HG02610 (cell line): ENCODE measurements around the gene CIAPIN1.
A peak's percentile ranks its signal among the peaks of the same experiment; 100 is the strongest.
"Not testable (repeated sequence)": the region's sequence is repeated elsewhere in the genome, so short reads cannot be mapped to it uniquely, and the experiment has no call there.

Experiments used
- ATAC-seq: cut with Tn5 transposase; IDR thresholded peaks from one replicate; pipeline ENCODE4 v1.9.1; 2021; ENCODE audit warnings: mild to moderate bottlenecking, moderate library complexity; ENCODE audit not compliant: unreplicated experiment

CIAPIN1 gene

GRCh38 chr16:57444711-57445110, 2.5 kb downstream of the CIAPIN1 start:
- ATAC-seq = no peak

- ATAC-seq = not testable (repeated sequence)
These were observed 6.6 kb downstream of the CIAPIN1 start for GRCh38 chr16:57440551-57440950.

DNA sequence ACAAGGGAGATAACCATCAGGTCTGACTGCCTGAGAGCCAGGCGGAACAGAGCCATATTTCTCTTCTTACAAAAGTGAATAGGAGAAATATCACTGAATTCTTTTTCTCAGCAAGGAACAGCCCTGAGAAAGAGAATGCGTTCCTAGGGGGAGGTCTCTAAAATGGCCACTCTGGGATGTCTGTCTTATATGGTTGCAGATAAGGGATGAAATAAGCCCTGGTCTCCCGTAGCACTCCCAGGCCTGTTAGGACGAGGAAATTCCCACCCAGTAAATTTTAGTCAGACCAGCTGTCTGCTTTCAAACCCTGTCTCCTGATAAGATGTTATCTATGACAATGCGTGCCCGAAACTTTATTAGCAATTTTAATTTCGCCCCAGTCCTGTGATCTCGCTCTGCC, 7.2 kb downstream of the CIAPIN1 start:
- ATAC-seq = not testable (repeated sequence)

- ATAC-seq = no peak
These were observed 11.3 kb downstream of the CIAPIN1 start for GRCh38 chr16:57435838-57436237.

GRCh38 chr16:57434003-57434402, 13.2 kb downstream of the CIAPIN1 start:
- ATAC-seq = no peak

GRCh38 chr16:57432989-57433388, 14.2 kb downstream of the CIAPIN1 start:
- no peak for ATAC-seq

- ATAC-seq = no peak
These were observed 14.7 kb downstream of the CIAPIN1 start for GRCh38 chr16:57432505-57432904.

GRCh38 chr16:57430955-57431354, 16.2 kb downstream of the CIAPIN1 start:
- no peak for ATAC-seq

DNA sequence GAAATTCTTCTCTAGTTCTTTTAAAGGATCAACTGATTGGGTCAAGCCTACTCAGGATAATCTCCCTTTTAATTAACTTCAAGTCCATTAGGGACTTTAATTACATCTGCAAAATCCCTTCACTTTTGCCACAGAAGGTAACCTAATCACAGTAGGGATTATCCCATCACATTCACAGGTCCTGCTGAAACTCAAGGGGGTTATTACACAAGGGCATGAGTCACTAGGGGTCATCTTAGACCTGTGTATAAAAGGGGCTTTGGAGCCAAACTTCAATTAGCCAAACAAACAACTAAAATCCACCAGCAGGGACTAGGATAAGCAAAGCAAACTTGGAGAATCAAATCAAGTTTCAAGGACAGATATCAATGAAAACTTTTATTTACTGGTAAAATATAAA, 19.4 kb downstream of the CIAPIN1 start:
- ATAC-seq = no peak

GRCh38 chr16:57427307-57427706, 19.9 kb downstream of the CIAPIN1 start:
- no peak for ATAC-seq

- no peak for ATAC-seq
These were observed 20.8 kb downstream of the CIAPIN1 start for GRCh38 chr16:57426356-57426755.

- ATAC-seq = no peak
These were observed 22.6 kb downstream of the CIAPIN1 start for GRCh38 chr16:57424583-57424982.

DNA sequence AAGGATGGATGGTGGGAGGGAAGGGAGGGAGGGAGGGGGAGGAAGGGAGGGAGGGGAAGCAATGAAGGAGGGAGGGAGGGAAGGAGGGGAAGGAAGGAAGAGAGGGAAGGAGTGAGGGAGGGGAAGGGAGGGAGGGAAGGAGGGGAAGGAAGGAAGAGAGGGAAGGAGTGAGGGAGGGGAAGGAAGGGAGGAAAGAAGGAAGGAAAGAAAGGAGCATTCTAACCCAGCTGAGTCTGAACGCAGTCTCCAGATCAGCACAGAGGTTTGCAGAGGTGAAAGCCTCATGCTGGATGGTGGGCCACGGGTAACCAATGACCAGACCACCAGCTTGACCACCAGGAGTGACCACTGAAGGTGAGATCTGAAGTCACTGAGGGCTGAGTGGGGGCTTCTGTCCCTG, 24.0 kb downstream of the CIAPIN1 start:
- ATAC-seq = no peak

DNA sequence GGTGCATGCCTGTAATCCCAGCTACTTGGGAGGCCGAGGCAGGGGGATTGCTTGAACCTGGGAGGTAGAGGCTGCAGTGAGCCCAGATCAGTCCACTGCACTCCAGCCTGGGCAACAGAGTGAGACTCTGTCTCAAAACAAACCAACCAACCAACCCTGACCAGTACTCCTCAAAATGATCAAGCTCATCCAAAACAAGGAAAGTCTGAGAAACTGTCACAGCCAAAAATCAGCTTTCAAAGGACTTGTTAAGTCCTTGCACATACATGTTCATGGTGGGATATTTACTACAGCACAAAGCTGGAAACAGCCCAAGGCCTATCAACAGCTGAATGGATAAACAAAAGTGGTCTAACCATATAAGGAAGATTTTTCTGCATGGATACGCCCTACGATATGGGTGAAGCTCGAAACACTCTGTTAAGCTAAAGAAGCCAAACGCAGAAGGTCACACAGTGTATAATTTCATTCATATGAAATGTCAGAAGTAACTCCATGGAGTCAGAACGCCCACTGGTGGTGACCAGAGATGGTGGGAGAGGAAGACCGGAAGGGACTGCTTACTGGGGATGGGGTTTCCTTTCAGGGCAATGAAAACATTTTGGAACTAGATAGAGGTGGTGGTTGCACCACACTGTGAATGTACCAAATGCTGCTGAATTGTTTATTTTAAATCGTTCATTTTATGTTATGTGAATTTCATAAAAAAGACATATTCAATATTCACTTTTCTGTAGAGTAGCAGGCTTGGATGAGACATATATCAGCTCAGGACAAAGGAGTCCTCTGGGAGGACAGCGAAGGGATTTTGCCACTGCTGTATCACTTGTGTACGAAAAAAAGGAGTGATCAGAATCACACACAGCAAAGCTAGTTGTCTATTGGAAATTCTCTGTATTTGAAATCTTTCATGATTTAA, 24.9 kb downstream of the CIAPIN1 start:
- no peak for ATAC-seq

- ATAC-seq = no peak
These were observed 27.7 kb downstream of the CIAPIN1 start for GRCh38 chr16:57419506-57419905.

DNA sequence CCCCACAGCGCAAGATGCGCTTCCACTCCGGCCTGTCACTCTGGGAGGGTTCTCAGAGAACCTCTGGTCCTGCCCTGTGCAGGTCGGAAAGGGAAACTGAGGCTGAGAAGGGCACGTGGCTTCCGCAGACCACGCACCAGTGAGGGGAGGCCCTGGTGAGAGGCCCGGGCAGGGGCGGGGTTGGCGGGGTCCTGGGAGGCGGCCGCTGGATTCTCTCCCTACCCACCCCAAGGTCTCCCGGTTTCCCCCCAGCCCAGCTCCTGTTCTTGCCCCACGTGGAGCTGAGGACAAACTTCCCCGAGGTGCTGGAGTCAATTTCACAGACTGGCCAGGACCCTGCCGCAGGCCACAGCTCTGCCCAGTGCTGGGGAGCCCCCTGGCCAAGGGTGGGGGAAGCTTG, 31.1 kb downstream of the CIAPIN1 start:
- ATAC-seq = no peak

- ATAC-seq = no peak
These were observed 33.5 kb downstream of the CIAPIN1 start for GRCh38 chr16:57413733-57414132.

GRCh38 chr16:57413301-57413730, 33.9 kb downstream of the CIAPIN1 start:
- peak; percentile 68 for ATAC-seq

GRCh38 chr16:57412584-57412983, 34.6 kb downstream of the CIAPIN1 start:
- ATAC-seq = no peak

DNA sequence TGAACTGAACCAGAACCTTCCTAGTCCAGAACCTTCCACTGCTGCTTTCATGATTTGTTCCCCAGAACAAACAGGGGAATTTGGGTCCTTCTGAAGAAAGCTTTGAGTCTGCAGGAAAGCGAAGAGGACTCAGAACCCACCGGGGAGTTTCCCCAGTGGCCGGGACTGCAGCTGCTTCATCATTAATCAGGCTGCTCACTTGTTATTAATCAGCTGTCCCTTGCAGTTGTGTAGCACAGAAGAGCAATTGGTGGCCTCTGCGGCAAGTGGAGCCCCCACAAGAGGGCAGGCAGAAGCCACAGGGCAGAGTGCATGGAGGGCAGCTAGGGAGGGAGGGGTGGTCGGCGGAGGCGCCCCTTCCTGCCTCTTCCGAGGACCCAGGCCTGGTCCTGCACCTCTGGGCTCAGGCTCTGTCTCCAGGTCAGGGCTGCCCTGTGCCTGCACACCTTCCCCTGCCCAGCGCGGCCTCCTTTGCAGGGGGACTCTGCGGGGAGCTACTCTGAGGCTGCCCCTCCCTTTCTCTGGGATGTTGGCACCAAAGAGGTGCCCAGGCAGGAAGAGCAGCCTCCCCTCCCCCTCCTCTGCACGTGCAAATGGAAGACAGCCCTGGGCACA, 35.7 kb downstream of the CIAPIN1 start:
- no peak for ATAC-seq

GRCh38 chr16:57409870-57410587, 37.2 kb downstream of the CIAPIN1 start:
- ATAC-seq = no peak

DNA sequence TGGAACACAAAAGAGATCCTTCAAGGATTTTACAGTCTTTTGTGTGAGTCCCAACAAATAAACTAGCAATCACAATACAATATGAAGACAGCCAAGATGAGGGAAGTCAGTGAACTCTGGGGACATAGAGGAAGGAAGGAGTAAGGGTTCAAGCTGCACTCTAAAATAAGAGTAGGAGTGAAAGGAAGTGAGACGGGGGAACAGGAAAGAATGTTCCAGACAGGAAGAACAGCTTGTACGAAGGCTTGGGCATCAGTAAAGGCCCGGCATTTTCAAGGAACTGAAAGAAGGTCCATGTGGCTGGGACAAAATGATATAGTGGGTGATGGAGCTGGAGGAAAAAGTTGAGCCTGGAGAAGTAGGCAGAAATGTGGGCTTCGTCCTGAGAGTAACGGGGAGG, 38.1 kb downstream of the CIAPIN1 start:
- no peak for ATAC-seq
